ENCODE measurements around the gene GJB6. TPM values are rescaled to one million over a fixed set of nuclear protein-coding genes. Genes with fewer than 3 reads are reported as not detected.

The GJB6 gene
- total RNA-seq, 1 donor from 2014 or later, result 121 TPM

GRCh38 chr13:20258963-20259288 lies 26.8 kb upstream of the GJB6 start:
- no peak overlapping the region for H3K4me3 ChIP-seq
- DNase-seq (ENCODE audit: extremely low spot score in 2 of 2), result no peak
- TF ChIP-seq CTCF (IDR thresholded peaks at IDR 0.05) (no peak), POLR2A (IDR thresholded peaks at IDR 0.05) (no peak), POLR2AphosphoS5 (IDR thresholded peaks at IDR 0.05; ENCODE audit: insufficient read depth in 1 of 2, low read depth in 1 of 2) (no peak)

GRCh38 chr13:20258208-20258962 lies 26.3 kb upstream of the GJB6 start:
- intact Hi-C loops (cut with DNase I), result no loop called here
- Histone ChIP-seq H3K36me3 (no peaks in the 10 kb centered on the region), H3K27me3 (no peaks in the 10 kb centered on the region), H3K27ac (no peak overlapping the region), H3K4me1 (no peaks in the 10 kb centered on the region), H3K4me3 (peak overlapping the region in 1 of 2 donors; percentile 16), H3K9me3 (no peaks in the 10 kb centered on the region)
- DNase-seq (ENCODE audit: extremely low spot score in 2 of 2), result no peak
- no peak for TF ChIP-seq POLR2A (IDR thresholded peaks at IDR 0.05)
- no peak for TF ChIP-seq POLR2AphosphoS5 (IDR thresholded peaks at IDR 0.05; ENCODE audit: insufficient read depth in 1 of 2, low read depth in 1 of 2)
- TF ChIP-seq CTCF (IDR thresholded peaks at IDR 0.05), result no peak

More at GRCh38 chr13:20258963-20259288, 26.8 kb upstream of the GJB6 start:
- Histone ChIP-seq H3K27me3 (no peaks in the 10 kb centered on the region), H3K4me1 (no peaks in the 10 kb centered on the region), H3K36me3 (no peaks in the 10 kb centered on the region), H3K27ac (no peak overlapping the region), H3K9me3 (no peaks in the 10 kb centered on the region)
- intact Hi-C loops (cut with DNase I), result no loop called here

- intact Hi-C loops (cut with DNase I), result no loop called here
- no peaks in the 10 kb centered on the region for H3K27me3 ChIP-seq
Measured at GRCh38 chr13:20254076-20254475, 22.0 kb upstream of the GJB6 start.

GRCh38 chr13:20249913-20250312 lies 17.8 kb upstream of the GJB6 start:
- Histone ChIP-seq H3K27ac (no peak overlapping the region), H3K9me3 (no peaks in the 10 kb centered on the region), H3K4me1 (no peaks in the 10 kb centered on the region), H3K4me3 (no peak overlapping the region), H3K27me3 (no peaks in the 10 kb centered on the region), H3K36me3 (no peaks in the 10 kb centered on the region)
- no peak for DNase-seq (ENCODE audit: extremely low spot score in 2 of 2)
- intact Hi-C loops (cut with DNase I), result no loop called here
- no peak for TF ChIP-seq POLR2A (IDR thresholded peaks at IDR 0.05)
- no peak for TF ChIP-seq POLR2AphosphoS5 (IDR thresholded peaks at IDR 0.05; ENCODE audit: insufficient read depth in 1 of 2, low read depth in 1 of 2)
- no peak for TF ChIP-seq CTCF (IDR thresholded peaks at IDR 0.05)

More at GRCh38 chr13:20254076-20254475, 22.0 kb upstream of the GJB6 start:
- no peaks in the 10 kb centered on the region for H3K36me3 ChIP-seq
- no peaks in the 10 kb centered on the region for H3K4me1 ChIP-seq
- TF ChIP-seq CTCF (IDR thresholded peaks at IDR 0.05) (no peak), POLR2A (IDR thresholded peaks at IDR 0.05) (no peak), POLR2AphosphoS5 (IDR thresholded peaks at IDR 0.05; ENCODE audit: insufficient read depth in 1 of 2, low read depth in 1 of 2) (no peak)
- H3K4me3 ChIP-seq, result no peak overlapping the region
- DNase-seq (ENCODE audit: extremely low spot score in 2 of 2), result no peak
- no peaks in the 10 kb centered on the region for H3K9me3 ChIP-seq
- no peak overlapping the region for H3K27ac ChIP-seq

GRCh38 chr13:20247963-20248362 lies 15.8 kb upstream of the GJB6 start:
- DNase-seq (ENCODE audit: extremely low spot score in 2 of 2), result no peak
- Histone ChIP-seq H3K9me3 (no peaks in the 10 kb centered on the region), H3K4me1 (no peaks in the 10 kb centered on the region), H3K4me3 (no peak overlapping the region), H3K36me3 (no peaks in the 10 kb centered on the region), H3K27me3 (no peaks in the 10 kb centered on the region), H3K27ac (no peak overlapping the region)
- TF ChIP-seq POLR2AphosphoS5 (IDR thresholded peaks at IDR 0.05; ENCODE audit: insufficient read depth in 1 of 2, low read depth in 1 of 2), result no peak
- no peak for TF ChIP-seq CTCF (IDR thresholded peaks at IDR 0.05)
- no peak for TF ChIP-seq POLR2A (IDR thresholded peaks at IDR 0.05)
- intact Hi-C loops (cut with DNase I), result no loop called here

Data from vagina (tissue), 2 donors.